ENCODE data around the gene APRT. TPM values are rescaled to one million over a fixed set of nuclear protein-coding genes. Genes with fewer than 3 reads are reported as not detected.

APRT gene
- polyA plus RNA-seq, 3 donors, result 123 to 307 (median 233) TPM

DNA sequence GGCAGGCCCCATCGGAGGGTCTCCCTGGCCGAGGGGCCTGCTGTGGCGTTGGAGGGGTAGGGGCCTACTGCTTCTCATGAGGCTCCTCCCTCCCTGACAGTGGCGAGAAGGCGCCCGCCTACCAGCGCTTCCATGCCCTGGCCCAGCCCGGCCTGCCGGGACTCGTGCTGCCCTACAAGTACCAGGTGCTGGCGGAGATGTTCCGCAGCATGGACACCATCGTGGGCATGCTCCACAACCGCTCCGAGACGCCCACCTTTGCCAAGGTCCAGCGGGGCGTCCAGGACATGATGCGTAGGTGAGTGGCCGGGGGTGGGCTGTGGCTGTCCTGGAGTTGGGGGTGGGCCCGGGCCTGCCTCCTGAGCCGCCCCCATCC, 6.4 kb downstream of the APRT start:
- Histone ChIP-seq H2AFZ (ENCODE audit: insufficient read depth, low read depth, low read length, poor library complexity, severe bottlenecking) (no peak overlapping the region), H3K27me3 (ENCODE audit: control insufficient read depth in 2 of 2, insufficient read depth in 2 of 2, low read length in 2 of 2) (no peaks in the 10 kb centered on the region), H3K9me3 (replicated peaks in 1 of 2; ENCODE audit: control insufficient read depth in 1 of 2, insufficient read depth in 1 of 2, low read length in 2 of 2) (no peaks in the 10 kb centered on the region), H3K4me2 (replicated peaks; ENCODE audit: extremely low read depth, low read length, poor library complexity, severe bottlenecking) (no peak overlapping the region), H3K36me3 (replicated peaks in 1 of 2; ENCODE audit: control insufficient read depth in 1 of 2, insufficient read depth in 2 of 2, low read length in 2 of 2) (peaks cover 14 to 25% of the 10 kb centered on the region in 2 donors), H3K4me1 (ENCODE audit: control insufficient read depth in 1 of 2, insufficient read depth in 2 of 2, low read length in 2 of 2) (peaks cover 42 to 56% of the 10 kb centered on the region in 2 donors), H3K27ac (ENCODE audit: low read depth in 1 of 2, low read length in 2 of 2) (no peak overlapping the region), H4K20me1 (ENCODE audit: insufficient read depth, low read length) (peaks cover 30% of the 10 kb centered on the region), H3K4me3 (replicated peaks in 1 of 3; ENCODE audit: low read depth in 2 of 3, low read length in 3 of 3) (no peak overlapping the region), H3K9ac (ENCODE audit: insufficient read depth, low read length, poor library complexity, severe bottlenecking) (no peak overlapping the region), H3K79me2 (ENCODE audit: insufficient read depth, low read length) (peaks cover 76% of the 10 kb centered on the region)
- TF ChIP-seq CTCF (IDR thresholded peaks at IDR 0.05), result no peak
- intact Hi-C loops (cut with micrococcal nuclease), result no loop called here
- no peak for DNase-seq
- Mint-ChIP-seq H3K4me1 (peaks cover 33% of the 10 kb centered on the region), H3K4me3 (no peak overlapping the region), H3K36me3 (peaks cover 20 to 30% of the 10 kb centered on the region in 2 donors), H3K27me3 (ENCODE audit: low read depth in 3 of 3) (peaks cover 0 to 2% (median 0%) of the 10 kb centered on the region in 3 donors), H3K9me3 (peaks cover 0 to 5% (median 0%) of the 10 kb centered on the region in 7 donors), H3K27ac (no peak overlapping the region)
- WGBS (ENCODE audit: insufficient coverage), result 94% methylated on average over 18 of the region's 22 CpGs

DNA sequence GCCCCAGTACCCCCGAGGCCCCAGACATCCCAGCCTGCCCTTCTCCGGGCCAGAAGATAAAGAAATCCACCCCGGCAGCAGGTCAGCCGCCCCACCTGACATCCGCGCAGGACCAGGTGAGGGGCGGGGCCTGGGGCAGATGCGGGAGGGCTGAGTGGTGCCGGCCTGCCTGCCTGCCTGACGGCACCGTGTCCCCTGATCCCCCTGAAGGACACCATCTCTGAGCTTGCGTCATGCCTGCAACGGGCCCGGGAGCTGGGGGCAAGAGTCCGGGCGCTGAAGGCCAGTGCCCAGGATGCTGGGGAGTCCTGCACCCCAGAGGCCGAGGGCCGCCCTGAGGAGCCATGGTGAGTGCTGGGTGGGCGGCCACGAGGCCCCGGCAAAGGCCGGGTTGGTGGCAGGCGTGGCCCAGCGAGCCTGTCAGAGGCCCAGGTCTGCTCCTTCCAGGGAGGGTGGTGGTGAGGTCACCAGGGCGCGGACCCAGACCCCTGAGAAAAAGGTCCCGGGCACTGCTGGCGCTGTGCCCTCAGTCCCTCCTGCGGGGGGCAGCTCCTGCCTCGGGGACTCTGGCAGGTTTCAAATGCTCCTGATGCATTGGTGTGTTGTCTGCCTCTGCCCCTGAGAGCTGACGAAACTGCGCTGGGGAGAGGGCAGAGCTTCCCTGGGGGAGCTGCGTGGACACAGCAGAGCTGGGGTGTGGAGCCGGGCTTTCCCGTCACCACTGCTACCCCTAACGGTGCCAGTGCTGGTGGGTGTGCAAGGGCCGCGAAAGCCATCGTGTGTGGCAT, 7.0 kb downstream of the APRT start:
- Histone ChIP-seq H3K36me3 (replicated peaks in 1 of 2; ENCODE audit: control insufficient read depth in 1 of 2, insufficient read depth in 2 of 2, low read length in 2 of 2) (peaks cover 14 to 24% of the 10 kb centered on the region in 2 donors), H4K20me1 (ENCODE audit: insufficient read depth, low read length) (peaks cover 24% of the 10 kb centered on the region), H3K9ac (ENCODE audit: insufficient read depth, low read length, poor library complexity, severe bottlenecking) (no peak overlapping the region), H3K27me3 (ENCODE audit: control insufficient read depth in 2 of 2, insufficient read depth in 2 of 2, low read length in 2 of 2) (no peaks in the 10 kb centered on the region), H3K27ac (ENCODE audit: low read depth in 1 of 2, low read length in 2 of 2) (no peak overlapping the region), H3K4me1 (ENCODE audit: control insufficient read depth in 1 of 2, insufficient read depth in 2 of 2, low read length in 2 of 2) (peaks cover 42 to 56% of the 10 kb centered on the region in 2 donors), H3K4me3 (replicated peaks in 1 of 3; ENCODE audit: low read depth in 2 of 3, low read length in 3 of 3) (peak overlapping the region in 1 of 3 experiments; percentile 76), H3K4me2 (replicated peaks; ENCODE audit: extremely low read depth, low read length, poor library complexity, severe bottlenecking) (peak overlapping the region; percentile 79), H3K79me2 (ENCODE audit: insufficient read depth, low read length) (peaks cover 73% of the 10 kb centered on the region), H3K9me3 (replicated peaks in 1 of 2; ENCODE audit: control insufficient read depth in 1 of 2, insufficient read depth in 1 of 2, low read length in 2 of 2) (no peaks in the 10 kb centered on the region), H2AFZ (ENCODE audit: insufficient read depth, low read depth, low read length, poor library complexity, severe bottlenecking) (no peak overlapping the region)
- intact Hi-C loops (cut with micrococcal nuclease), result no loop called here
- Mint-ChIP-seq H3K9me3 (peaks cover 0 to 5% (median 0%) of the 10 kb centered on the region in 7 donors), H3K4me1 (peaks cover 33% of the 10 kb centered on the region), H3K36me3 (peaks cover 17 to 28% of the 10 kb centered on the region in 2 donors), H3K27me3 (ENCODE audit: low read depth in 3 of 3) (no peaks in the 10 kb centered on the region), H3K4me3 (peak overlapping the region in 1 of 2 donors; percentile 30), H3K27ac (no peak overlapping the region)
- TF ChIP-seq CTCF (IDR thresholded peaks at IDR 0.05), result no peak
- 41% methylated on average over 39 of the region's 39 CpGs for WGBS (ENCODE audit: insufficient coverage)
- no peak for DNase-seq
